ENCODE measurements around the gene VSX1.

DNA sequence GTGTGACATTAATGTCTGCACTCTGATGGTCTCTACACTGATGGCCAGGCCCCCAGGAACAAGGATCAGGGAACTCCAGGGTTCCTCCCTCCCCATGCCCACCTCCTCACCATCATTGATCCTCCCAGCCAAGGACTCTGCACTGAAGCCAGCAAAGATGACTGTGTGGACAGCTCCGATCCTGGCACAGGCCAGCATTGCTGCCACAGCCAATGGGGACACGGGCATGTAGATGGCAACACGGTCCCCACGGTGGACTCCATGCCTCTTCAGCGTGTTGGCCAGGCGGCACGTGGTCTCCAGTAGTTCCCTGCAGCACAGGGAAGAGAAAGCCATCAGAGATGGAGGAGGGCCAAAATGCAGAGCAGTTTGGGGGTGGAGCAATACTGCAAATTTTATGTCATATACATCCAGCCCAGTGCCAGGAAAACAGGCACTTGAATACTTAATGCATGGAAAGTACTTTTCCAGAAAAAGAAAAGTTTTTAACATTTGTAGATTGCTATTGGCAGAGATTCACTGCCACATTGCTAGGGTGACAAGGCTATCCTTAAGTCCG is 51.2 kb downstream of the VSX1 start:
- TF ChIP-seq, protein P1, sequence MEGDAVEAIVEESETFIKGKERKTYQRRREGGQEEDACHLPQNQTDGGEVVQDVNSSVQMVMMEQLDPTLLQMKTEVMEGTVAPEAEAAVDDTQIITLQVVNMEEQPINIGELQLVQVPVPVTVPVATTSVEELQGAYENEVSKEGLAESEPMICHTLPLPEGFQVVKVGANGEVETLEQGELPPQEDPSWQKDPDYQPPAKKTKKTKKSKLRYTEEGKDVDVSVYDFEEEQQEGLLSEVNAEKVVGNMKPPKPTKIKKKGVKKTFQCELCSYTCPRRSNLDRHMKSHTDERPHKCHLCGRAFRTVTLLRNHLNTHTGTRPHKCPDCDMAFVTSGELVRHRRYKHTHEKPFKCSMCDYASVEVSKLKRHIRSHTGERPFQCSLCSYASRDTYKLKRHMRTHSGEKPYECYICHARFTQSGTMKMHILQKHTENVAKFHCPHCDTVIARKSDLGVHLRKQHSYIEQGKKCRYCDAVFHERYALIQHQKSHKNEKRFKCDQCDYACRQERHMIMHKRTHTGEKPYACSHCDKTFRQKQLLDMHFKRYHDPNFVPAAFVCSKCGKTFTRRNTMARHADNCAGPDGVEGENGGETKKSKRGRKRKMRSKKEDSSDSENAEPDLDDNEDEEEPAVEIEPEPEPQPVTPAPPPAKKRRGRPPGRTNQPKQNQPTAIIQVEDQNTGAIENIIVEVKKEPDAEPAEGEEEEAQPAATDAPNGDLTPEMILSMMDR (conservative IDR thresholded peaks at IDR 0.05; ENCODE audit: low read depth, low read length), result no peak
- TF ChIP-seq EZH2 (IDR thresholded peaks at IDR 0.05; ENCODE audit: borderline replicate concordance, low read depth, low read length, poor library complexity, severe bottlenecking), result no peak

All from A673 (cell line).